DMS53 treated with DMSO at 0.1 percent for 48 hours (cell line): ENCODE results near the gene SELENOH.

ENCODE experiments used
- DNase-seq: peaks from one replicate; lab custom pipeline; 2025; ENCODE audit not compliant: unreplicated experiment; lab: John Stamatoyannopoulos, UW

The SELENOH gene

DNA sequence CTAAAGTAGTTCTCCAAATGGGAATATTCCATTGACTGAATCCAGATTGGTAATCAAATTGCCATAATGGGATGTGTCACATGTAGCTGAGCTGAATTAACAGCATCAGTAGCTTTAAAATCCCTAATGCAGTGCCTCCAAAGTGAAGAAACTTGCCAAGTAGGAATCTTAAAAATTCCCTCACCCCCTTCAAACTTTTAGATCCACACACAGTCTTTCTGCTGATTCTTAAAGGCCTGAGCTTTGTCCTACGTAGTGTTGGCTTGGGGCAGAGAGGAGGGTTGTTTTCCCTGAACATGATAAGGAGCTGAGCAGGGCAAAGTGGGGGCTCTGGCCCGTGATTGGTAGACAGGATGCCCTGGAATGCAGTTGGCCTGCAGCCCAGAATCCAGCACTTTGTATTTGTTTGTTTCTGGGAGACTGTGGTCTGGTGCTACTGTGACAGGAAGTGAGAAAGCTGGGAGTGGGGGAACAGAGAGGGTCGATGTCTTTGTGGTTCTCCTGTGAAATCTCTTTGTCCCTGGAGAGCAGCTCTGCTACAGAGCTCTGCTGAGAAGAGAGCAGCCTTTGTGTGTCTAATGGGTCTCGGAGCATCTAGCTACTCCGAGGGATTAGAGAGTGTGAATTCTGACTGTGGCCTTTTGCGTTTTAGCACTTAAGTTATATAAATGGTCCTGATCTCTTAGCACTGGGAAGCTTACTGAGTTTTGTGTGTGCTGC is 37.2 kb downstream of the SELENOH start:
- no peak for DNase-seq

DNA sequence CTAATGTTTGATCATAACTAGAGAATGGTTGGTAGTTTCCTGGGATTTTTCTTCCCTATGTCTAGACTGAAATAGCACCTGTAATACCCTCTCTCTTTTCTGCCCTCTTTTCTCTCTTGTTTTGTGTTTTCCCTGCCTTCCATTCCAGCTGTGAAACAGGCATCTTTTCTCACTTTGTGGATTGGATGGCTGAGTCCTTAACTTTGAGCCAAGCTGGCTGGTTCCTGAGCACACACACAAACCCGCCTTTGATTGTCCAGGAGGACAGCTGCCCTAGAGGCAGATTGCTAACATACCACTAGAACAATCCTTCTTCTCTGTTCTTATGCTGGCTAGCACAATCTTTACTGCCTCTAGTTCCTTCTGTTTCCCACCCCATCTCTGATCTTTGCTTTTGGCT is 38.0 kb downstream of the SELENOH start:
- no peak for DNase-seq

DNA sequence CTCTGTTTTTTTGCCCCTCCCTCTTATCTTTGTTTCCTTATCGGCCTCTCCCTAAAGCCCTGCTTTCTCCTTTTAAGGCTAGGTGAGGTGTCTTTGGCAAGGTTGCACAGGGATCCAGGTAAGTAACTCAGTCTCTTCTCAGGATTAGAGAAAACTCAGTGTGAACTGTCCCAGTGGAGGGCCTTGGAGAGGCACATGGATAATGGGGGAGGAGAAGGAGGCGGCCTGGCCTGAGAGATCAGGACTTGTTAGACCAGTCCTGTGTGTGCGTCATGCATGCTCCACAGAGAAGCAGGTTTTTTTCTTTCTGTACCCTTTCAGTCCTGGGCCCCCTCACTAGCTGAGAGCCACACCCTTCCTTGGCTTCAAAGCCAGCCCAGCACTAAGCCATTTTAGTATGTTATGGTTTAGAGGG is 40.2 kb downstream of the SELENOH start:
- peak; percentile 58 for DNase-seq

- DNase-seq: no peak
These were observed 43.8 kb downstream of the SELENOH start for GRCh38 chr11:57785072-57785471.

- DNase-seq: no peak
These were observed 45.1 kb downstream of the SELENOH start for GRCh38 chr11:57786436-57786835.

DNA sequence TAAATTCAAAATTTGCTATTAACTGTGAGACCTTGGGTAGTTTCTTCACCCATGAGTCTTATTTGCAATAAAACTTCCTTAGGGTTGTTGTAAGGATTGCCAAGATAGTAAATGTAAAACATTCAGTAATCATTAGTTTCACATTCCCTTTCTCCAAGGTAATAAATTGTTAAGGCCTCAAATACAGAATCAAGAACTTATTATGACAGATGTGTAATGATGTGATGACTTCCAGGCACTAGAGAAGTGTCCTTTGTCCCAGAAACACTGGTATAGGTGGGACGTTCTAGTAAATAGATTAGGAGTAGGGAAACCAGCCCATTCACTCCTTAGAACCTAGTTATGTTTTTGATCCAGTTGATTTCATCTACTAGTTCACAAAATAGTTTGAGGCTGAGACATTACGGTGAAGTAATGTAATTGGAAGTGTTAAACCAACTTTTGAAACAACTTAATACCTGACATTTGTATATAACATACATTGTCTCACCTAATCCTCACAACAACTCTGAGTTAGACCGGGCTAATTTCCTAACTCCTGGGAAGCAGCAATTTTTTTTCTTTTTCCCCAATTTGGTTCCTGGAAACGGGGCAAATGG is 45.8 kb downstream of the SELENOH start:
- DNase-seq: no peak

GRCh38 chr11:57787920-57788702 is 46.8 kb downstream of the SELENOH start:
- DNase-seq: no peak

DNA sequence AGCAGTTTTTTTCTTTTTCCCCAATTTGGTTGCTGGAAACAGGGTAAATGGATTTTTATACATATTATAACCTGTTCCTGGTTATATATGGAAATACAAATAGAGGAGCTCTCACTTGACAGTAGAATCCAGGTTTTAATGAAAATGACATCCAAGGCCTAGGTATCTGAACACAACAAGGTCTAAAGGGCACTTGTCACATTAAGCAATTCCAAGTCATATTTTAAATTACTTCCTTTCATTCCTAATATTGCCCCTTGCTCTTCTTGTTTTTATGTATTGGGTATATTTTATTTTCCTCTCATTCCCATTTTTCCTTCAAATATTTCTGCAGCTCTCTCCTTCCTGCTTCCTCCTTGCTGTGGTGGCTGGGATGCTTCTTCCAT is 47.4 kb downstream of the SELENOH start:
- DNase-seq: no peak

- no peak for DNase-seq
These were observed 50.2 kb downstream of the SELENOH start for GRCh38 chr11:57791321-57792059.

- no peak for DNase-seq
These were observed 50.8 kb downstream of the SELENOH start for GRCh38 chr11:57792060-57792541.

- no peak for DNase-seq
These were observed 51.6 kb downstream of the SELENOH start for GRCh38 chr11:57792870-57793269.
